GM12864 (cell line): ENCODE results near the gene ANKLE1.

Experiments
- DNase-seq: peaks from one replicate; pipeline ENCODE4 v3.0.0-alpha.2; 2011; ENCODE audit warnings: low read depth
- H3K4me3 ChIP-seq: 2 replicates; pipeline ENCODE4 v1.5.1; 2011; ENCODE audit warnings: mild to moderate bottlenecking, low read depth, low read length, control low read depth
- TF ChIP-seq, protein P1 (sequence below): IDR thresholded peaks from 2 replicates; pipeline ENCODE4 v1.5.1; 2011; ENCODE audit warnings: low read depth, mild to moderate bottlenecking, moderate library complexity, low read length, control low read depth, inconsistent platforms; ENCODE audit errors: missing control alignments

Gene ANKLE1

DNA sequence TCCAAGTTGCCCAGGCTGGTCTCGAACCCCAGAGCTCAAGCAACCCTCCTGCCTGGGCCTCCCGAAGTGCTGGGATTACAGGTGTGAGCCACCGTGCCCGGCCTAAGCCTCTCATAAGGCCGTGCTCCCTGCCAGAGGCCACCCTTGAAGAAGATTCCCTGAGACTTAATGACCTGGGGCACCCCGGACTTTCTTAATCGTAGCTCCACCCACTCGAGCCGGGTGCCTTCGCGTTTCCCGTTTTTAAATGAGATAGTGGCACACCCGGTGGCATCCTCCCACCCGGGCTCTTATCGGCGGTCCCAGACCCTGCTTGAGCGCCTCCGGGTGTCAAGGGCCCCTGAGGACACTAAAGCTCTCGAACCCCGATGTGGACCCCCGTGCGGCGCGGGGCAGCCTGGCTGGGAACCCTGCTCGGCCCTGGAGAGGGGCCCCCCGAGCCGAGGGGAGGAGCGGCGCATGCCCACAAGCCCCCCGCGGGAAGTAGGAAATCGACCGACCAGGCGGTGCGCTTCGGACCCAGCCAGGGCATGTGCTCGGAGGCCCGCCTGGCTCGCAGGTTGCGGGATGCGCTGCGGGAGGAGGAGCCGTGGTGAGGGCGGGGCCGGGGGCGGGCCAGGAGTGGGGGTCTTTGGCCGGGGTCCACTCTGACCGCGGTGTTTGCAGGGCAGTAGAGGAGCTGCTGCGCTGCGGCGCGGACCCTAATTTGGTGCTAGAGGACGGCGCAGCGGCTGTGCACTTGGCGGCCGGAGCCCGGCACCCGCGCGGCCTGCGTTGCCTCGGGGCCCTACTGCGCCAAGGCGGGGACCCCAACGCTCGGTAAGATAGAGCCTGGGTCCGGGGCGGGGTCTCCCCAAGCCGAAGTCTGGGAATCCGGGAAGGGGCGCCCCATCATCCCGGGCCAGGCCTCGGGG lies at the start of gene ANKLE1:
ANKLE1 (plus strand) TSS at position 511 of the 914 bp plus-strand sequence; CDS start at position 531, 20 bp downstream.
- peak within 1 kb of the TSS; percentile 73 for H3K4me3 ChIP-seq
- no peak for DNase-seq
- TF ChIP-seq, protein P1, sequence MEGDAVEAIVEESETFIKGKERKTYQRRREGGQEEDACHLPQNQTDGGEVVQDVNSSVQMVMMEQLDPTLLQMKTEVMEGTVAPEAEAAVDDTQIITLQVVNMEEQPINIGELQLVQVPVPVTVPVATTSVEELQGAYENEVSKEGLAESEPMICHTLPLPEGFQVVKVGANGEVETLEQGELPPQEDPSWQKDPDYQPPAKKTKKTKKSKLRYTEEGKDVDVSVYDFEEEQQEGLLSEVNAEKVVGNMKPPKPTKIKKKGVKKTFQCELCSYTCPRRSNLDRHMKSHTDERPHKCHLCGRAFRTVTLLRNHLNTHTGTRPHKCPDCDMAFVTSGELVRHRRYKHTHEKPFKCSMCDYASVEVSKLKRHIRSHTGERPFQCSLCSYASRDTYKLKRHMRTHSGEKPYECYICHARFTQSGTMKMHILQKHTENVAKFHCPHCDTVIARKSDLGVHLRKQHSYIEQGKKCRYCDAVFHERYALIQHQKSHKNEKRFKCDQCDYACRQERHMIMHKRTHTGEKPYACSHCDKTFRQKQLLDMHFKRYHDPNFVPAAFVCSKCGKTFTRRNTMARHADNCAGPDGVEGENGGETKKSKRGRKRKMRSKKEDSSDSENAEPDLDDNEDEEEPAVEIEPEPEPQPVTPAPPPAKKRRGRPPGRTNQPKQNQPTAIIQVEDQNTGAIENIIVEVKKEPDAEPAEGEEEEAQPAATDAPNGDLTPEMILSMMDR, result no peak

DNA sequence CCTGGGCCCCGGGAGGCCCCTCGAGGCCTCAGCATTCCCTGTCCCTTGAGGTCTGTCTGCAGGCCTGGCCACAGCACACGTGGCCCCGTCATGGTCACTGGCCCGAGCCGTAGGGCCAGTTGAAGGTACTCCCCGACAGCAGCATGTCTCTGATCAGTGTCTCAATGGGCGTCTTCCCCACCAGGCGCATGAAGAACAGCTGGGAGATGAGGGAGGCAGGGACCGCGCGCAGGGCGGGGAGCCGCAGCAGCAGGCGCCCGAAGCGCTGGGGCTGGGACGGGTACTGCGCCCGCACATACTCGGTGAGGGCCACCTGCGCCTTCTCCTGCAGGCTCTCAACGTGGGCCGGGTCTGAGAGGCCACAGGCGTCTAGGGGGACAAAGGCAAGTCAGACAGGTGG lies 49.4 kb upstream of the ANKLE1 start:
- no peak overlapping the region for H3K4me3 ChIP-seq
- TF ChIP-seq, protein P1, result no peak
- no peak for DNase-seq

- H3K4me3 ChIP-seq, result peak overlapping the region; percentile 61
- DNase-seq, result no peak
- TF ChIP-seq, protein P1, result no peak
These were observed 46.8 kb upstream of the ANKLE1 start for GRCh38 chr19:17234911-17235299.

- H3K4me3 ChIP-seq, result peak overlapping the region; percentile 61
- TF ChIP-seq, protein P1, result peak; percentile 64
- peak; percentile 30 for DNase-seq
These were observed 46.3 kb upstream of the ANKLE1 start for GRCh38 chr19:17235300-17235970.

DNA sequence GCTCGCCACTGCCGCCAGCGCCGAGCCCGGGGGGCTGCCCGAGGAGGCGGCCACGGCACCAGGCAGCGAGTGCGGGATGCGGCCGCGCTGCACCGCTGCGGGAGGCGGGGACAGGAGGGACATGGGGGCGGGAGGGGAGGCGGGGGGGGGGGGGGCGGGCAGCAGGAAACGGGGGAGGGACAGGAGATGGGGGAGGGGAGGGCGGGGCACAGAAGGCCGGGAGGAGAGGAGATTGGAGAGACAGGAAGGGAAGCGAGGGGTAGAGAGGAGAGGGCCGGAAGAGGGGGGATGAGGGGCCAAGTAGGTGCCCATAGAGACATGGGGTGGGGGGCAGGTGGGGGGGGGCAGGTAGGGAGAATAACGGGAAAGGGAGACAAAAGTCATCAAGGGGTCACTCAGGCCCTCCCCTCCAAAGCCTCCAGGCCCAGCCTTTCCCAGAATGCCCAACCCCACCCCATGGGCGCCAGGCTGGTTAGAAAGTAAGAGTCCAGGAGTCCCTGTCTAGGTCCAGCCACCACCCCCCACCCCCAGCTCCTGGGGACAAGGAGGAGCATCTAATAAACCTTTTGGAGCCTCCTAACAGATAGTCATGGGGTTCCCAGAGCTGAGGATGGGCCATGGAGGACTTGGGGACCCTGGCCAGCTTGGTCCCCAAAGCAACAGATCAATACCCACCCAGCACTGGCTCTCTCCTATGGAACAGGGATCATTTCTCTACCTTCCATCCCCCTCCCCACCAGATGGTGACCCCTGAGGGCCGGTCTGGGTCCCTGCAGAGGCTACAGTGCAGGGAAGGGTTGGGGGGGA lies 45.5 kb upstream of the ANKLE1 start:
- no peak for DNase-seq
- TF ChIP-seq, protein P1, result no peak
- H3K4me3 ChIP-seq, result peak overlapping the region; percentile 61

DNA sequence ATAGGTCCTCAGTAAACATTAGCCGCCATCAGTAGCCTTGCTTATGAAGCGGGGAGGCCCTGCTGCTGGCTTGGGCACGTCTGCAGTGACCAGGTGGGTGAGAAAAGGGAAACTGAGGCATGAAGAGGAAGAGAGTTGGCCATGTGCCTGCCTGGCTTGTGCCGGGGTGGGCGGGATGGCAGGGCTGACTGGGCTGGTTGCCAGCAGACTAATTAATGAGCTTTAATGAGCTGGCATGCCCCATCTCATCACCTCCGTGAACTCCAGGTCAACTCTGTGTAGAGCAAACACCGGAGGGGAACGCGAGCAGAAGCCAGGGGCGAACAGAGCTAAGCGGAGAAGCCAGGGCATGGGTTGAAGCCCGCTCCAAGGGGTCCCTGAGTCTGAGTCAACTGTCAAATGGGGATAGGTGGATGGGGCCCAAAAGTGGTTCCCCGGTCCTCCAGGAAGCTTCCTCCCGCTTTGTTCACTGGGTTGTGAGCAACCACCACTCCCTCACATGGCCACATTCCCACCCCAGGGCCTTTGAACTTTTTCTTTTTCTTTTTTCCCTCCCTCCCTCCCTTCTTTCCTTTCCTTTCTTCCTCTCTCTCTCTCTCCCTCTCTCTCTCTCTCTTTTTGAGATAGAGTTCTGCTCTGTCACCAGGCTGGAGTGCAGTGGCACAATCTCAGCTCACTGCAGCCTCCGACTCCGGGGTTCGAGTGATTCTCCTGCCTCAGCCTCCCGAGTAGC lies 44.7 kb upstream of the ANKLE1 start:
- TF ChIP-seq, protein P1, result no peak
- no peak overlapping the region for H3K4me3 ChIP-seq
- DNase-seq, result no peak
